Prostate gland (tissue), 2 donors: ENCODE data around the gene DAPP1.

Experiments used
- POLR2A ChIP-seq: fragments of 450-650 bp; IDR thresholded peaks from one replicate; pipeline ENCODE4 v1.6.1; 2016; ENCODE audit warnings: antibody characterized with exemption, mild to moderate bottlenecking
- POLR2AphosphoS5 ChIP-seq: sonication (generic); formaldehyde crosslinking; IDR thresholded peaks from one replicate; pipeline ENCODE4 v1.6.1; 2017; ENCODE audit warnings: antibody characterized with exemption
- TF ChIP-seq, protein P1 (sequence below), 4 experiments: fragments of 200-600 bp in 2 of 4; fragments of 450-650 bp in 2 of 4; sonication (generic) in 2 of 4; IDR thresholded peaks; 1 replicate in 3 of 4; 2 replicates in 1 of 4; pipeline ENCODE4 v1.5.1; 2016 to 2019; ENCODE audit warnings: antibody characterized with exemption in 4 of 4, mild to moderate bottlenecking in 2 of 4, moderate library complexity in 2 of 4

DNA sequence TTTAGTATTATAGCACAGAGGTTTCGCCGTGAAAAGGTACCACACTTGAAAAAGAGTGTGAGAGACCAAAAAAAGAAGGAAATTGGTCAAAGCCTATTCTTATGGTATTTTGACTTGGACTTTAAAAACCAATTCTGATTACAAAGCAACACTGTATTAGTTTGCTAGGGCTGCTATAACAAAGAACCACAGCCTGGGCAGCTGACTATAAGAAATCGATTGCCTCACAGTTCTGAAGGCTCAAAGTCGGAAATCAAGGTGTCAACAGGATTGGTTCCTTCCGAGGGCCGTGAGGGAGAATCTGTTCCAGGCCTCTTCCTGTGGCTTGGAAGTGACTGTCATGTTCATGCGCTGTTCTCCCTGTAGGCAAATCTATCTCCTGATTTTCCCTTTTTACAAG is 17.9 kb downstream of the DAPP1 start:
- TF ChIP-seq, protein P1, sequence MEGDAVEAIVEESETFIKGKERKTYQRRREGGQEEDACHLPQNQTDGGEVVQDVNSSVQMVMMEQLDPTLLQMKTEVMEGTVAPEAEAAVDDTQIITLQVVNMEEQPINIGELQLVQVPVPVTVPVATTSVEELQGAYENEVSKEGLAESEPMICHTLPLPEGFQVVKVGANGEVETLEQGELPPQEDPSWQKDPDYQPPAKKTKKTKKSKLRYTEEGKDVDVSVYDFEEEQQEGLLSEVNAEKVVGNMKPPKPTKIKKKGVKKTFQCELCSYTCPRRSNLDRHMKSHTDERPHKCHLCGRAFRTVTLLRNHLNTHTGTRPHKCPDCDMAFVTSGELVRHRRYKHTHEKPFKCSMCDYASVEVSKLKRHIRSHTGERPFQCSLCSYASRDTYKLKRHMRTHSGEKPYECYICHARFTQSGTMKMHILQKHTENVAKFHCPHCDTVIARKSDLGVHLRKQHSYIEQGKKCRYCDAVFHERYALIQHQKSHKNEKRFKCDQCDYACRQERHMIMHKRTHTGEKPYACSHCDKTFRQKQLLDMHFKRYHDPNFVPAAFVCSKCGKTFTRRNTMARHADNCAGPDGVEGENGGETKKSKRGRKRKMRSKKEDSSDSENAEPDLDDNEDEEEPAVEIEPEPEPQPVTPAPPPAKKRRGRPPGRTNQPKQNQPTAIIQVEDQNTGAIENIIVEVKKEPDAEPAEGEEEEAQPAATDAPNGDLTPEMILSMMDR (IDR thresholded peaks at IDR 0.05), result no peak
- no peak for TF ChIP-seq POLR2A
- TF ChIP-seq POLR2AphosphoS5, result no peak
